HepG2 (cell line): ENCODE measurements around the gene AP4M1. TPM values are rescaled to one million over a fixed set of nuclear protein-coding genes. Genes with fewer than 3 reads are reported as not detected.

Source experiments
- GATAD2A ChIP-seq: IDR thresholded peaks from 2 replicates; pipeline ENCODE4 v1.6.1; 2016
- MAFG ChIP-seq: sonication (generic); formaldehyde crosslinking; IDR thresholded peaks from 2 replicates; pipeline ENCODE4 v1.5.1; 2020; ENCODE audit warnings: mild to moderate bottlenecking, missing genetic modification reagents
- MAX ChIP-seq: IDR thresholded peaks from 2 replicates; pipeline ENCODE4 v1.6.1; 2012; ENCODE audit warnings: inconsistent platforms
- MED1 ChIP-seq: sonication (generic); formaldehyde crosslinking; IDR thresholded peaks from 2 replicates; pipeline ENCODE4 v1.4.0; 2020; ENCODE audit warnings: missing genetic modification reagents
- MTA3 ChIP-seq: sonication (generic); formaldehyde crosslinking; IDR thresholded peaks from 2 replicates; pipeline ENCODE4 v1.4.0; 2020; ENCODE audit warnings: missing genetic modification reagents
- NR2F1 ChIP-seq, 2 experiments: fragments of 450-650 bp in 1 of 2; formaldehyde crosslinking in 1 of 2; IDR thresholded peaks; 2 replicates each; pipeline versions ENCODE4 v1.5.0 to v1.6.1; 2016 to 2020; ENCODE audit warnings: mild to moderate bottlenecking in 1 of 2, missing compliant biosample characterization in 1 of 2, missing genetic modification reagents in 1 of 2, moderate library complexity in 1 of 2
- PAX8 ChIP-seq: sonication (generic); formaldehyde crosslinking; IDR thresholded peaks from 2 replicates; pipeline ENCODE4 v1.8.0; 2022; ENCODE audit warnings: mild to moderate bottlenecking, missing genetic modification reagents, borderline replicate concordance
- RAD21 ChIP-seq: fragments of 450-650 bp; formaldehyde crosslinking; IDR thresholded peaks from 2 replicates; pipeline ENCODE4 v1.5.0; 2020; ENCODE audit warnings: mild to moderate bottlenecking
- RELA ChIP-seq: sonication (generic); formaldehyde crosslinking; IDR thresholded peaks from 2 replicates; pipeline ENCODE4 v1.4.0; 2020; ENCODE audit warnings: missing genetic modification reagents
- RORA ChIP-seq: sonication (generic); formaldehyde crosslinking; IDR thresholded peaks from 2 replicates; pipeline ENCODE4 v1.5.0; 2020; ENCODE audit warnings: mild to moderate bottlenecking, missing genetic modification reagents, moderate library complexity
- SNAI1 ChIP-seq: sonication (generic); formaldehyde crosslinking; IDR thresholded peaks from 2 replicates; pipeline ENCODE4 v1.5.0; 2020; ENCODE audit warnings: mild to moderate bottlenecking, missing genetic modification reagents, borderline replicate concordance
- ZNF143 ChIP-seq: sonication (generic); formaldehyde crosslinking; IDR thresholded peaks from 2 replicates; pipeline ENCODE4 v1.4.0; 2020; ENCODE audit warnings: missing genetic modification reagents
- ZNF589 ChIP-seq: sonication (generic); formaldehyde crosslinking; conservative IDR thresholded peaks from 2 replicates; pipeline ENCODE4 v1.8.0; 2022; ENCODE audit warnings: mild to moderate bottlenecking, moderate library complexity, missing genetic modification reagents
- ZNF790 ChIP-seq: sonication (generic); formaldehyde crosslinking; IDR thresholded peaks from 2 replicates; pipeline ENCODE4 v1.8.0; 2022; ENCODE audit warnings: missing genetic modification reagents, mild to moderate bottlenecking, borderline replicate concordance
- polyA plus RNA-seq, 8 experiments: library from polyadenylated mRNA; depleted of rRNA in 3 of 8; stranded (reverse) in 7 of 8; unstranded in 1 of 8; fragments of >200 nt; fragmentation: Illumina TruSeq in 4 of 8; extraction: Trizol in 4 of 8; gene quantifications; 2 replicates each; pipeline versions ENCODE4 v1.2.1 to v1.2.3, GENCODE V29; 2011 to 2016; ENCODE audit warnings: low read depth in 4 of 8, missing spikeins in 1 of 8, mixed read lengths in 1 of 8; ENCODE audit not compliant: insufficient read depth in 1 of 8
- total RNA-seq, 5 experiments: library from RNA; depleted of rRNA; stranded (reverse); fragments of >200 nt; fragmentation: Illumina TruSeq; extraction: Trizol; gene quantifications; 2 replicates each; pipeline ENCODE4 v1.2.3, GENCODE V29; 2016; ENCODE audit warnings: low read depth in 1 of 5
- TF ChIP-seq, protein P1 (sequence below): sonication (generic); IDR thresholded peaks from 2 replicates; pipeline ENCODE4 v1.6.1; 2016; ENCODE audit warnings: low read depth, borderline replicate concordance
- TF ChIP-seq, protein P2 (sequence below): sonication (generic); formaldehyde crosslinking; IDR thresholded peaks from 2 replicates; pipeline ENCODE4 v1.4.0; 2020; ENCODE audit warnings: mild to moderate bottlenecking, missing genetic modification reagents
- TF ChIP-seq, protein P3 (sequence below): sonication (generic); formaldehyde crosslinking; IDR thresholded peaks from 2 replicates; pipeline ENCODE4 v1.4.0; 2020; ENCODE audit warnings: mild to moderate bottlenecking, missing genetic modification reagents

AP4M1 gene
- total and polyA plus RNA-seq, 2 of the 13 experiments (the other 11 are each of a cell fraction or from before 2014, with no cell fraction given): 6.3 to 9.7 TPM

DNA sequence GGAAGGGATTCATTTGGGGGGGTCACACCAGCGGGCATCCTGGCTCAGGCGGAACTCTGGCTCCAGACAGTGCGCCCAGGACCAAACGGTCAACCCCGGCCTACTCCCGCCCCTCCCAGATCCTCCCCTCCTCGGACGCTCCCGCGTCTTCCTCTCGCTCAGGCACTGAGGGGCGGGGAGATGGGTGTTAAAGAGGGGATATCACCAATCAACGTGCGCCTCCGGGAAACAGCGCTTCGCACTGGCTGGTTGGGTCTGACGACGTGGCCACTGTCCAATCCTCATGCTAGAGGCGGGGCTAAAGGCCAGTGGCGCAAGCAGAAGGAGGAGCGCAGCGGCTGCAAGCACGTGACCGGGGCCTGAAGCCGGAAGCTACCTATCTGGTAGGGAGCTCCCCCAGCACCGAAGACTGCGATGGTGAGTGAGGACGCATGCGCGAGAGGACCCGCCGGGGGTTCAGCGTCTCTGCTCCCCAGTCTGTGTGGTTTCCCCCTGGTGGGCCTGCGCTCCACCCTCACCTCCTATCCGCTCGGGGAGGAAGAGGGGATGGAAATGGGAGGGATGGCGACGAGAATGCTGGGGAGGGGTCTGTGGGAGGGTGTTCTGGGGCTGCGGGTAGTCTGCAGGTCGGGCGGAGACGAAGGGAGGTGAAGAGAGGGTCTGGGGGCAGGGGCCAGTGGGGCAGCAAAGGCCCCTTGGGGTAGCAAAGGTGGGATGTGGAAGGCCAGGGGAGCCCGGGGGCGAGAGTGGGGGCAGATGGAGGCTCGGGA, 47.3 kb downstream of the AP4M1 start, which contains the start of gene LAMTOR4 (continued):
- TF ChIP-seq, protein P1, sequence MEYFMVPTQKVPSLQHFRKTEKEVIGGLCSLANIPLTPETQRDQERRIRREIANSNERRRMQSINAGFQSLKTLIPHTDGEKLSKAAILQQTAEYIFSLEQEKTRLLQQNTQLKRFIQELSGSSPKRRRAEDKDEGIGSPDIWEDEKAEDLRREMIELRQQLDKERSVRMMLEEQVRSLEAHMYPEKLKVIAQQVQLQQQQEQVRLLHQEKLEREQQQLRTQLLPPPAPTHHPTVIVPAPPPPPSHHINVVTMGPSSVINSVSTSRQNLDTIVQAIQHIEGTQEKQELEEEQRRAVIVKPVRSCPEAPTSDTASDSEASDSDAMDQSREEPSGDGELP: no peak
- TF ChIP-seq MED1 (CRISPR knock-in tag): peak; percentile 67; the same call in 1 of the 2 replicates
- TF ChIP-seq SNAI1 (CRISPR knock-in tag): no peak
- TF ChIP-seq MAX: peak; percentile 57; the same call in 1 of the 2 replicates
- no peak for TF ChIP-seq MTA3 (CRISPR knock-in tag)
- 0 out of 2 replicates have a peak, but pooled peaks have one; percentile 38 for TF ChIP-seq GATAD2A
- TF ChIP-seq, protein P2, sequence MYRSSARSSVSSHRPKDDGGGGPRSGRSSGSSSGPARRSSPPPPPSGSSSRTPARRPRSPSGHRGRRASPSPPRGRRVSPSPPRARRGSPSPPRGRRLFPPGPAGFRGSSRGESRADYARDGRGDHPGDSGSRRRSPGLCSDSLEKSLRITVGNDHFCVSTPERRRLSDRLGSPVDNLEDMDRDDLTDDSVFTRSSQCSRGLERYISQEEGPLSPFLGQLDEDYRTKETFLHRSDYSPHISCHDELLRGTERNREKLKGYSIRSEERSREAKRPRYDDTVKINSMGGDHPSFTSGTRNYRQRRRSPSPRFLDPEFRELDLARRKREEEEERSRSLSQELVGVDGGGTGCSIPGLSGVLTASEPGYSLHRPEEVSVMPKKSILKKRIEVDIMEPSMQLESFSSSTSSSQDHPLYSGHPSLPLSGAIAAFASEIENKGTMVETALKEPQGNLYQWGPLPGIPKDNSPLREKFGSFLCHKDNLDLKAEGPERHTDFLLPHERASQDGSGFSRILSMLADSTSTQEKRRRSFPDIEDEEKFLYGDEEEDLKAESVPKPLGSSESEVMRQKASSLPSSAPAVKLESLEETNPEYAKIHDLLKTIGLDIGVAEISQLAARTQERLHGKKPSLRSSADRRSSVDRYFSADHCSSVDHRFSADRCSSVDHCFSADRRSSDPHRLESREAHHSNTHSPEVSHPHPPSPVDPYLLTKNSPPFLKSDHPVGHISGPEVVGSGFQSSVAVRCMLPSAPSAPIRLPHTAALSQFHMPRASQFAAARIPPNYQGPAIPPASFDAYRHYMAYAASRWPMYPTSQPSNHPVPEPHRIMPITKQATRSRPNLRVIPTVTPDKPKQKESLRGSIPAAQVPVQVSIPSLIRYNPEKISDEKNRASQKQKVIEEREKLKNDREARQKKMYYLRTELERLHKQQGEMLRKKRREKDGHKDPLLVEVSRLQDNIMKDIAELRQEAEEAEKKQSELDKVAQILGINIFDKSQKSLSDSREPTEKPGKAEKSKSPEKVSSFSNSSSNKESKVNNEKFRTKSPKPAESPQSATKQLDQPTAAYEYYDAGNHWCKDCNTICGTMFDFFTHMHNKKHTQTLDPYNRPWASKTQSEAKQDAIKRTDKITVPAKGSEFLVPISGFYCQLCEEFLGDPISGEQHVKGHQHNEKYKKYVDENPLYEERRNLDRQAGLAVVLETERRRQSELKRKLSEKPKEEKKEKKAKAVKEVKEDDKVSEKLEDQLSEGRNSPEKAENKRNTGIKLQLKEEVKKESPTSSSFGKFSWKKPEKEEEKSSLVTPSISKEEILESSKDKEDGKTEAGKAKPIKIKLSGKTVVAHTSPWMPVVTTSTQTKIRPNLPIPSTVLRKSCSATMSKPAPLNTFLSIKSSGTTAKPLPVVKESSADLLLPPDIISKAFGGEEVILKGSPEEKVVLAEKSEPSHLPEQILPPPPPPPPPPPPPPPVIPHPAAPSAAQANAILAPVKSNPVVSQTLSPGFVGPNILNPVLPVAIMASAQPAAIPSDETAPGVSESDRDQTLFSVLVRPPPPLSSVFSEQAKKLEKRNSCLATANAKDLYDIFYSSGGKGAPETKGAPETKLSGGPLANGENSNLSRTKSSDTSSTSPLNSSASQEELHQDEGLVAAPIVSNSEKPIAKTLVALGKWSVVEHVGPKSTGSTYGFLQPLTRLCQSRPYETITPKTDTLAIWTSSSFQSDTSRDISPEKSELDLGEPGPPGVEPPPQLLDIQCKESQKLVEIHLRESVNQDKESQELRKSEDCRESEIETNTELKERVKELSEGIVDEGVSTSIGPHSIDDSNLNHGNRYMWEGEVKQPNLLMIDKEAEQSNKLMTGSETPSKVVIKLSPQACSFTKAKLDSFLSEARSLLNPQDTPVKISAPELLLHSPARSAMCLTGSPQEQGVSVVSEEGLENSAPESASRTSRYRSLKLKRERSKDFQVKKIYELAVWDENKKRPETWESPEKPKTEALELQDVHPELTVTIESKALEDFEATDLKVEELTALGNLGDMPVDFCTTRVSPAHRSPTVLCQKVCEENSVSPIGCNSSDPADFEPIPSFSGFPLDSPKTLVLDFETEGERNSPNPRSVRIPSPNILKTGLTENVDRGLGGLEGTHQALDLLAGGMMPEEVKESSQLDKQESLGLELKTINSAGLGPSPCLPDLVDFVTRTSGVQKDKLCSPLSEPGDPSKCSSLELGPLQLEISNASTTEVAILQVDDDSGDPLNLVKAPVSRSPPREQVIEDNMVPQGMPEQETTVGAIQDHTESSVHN (CRISPR knock-in tag): no peak
- no peak for TF ChIP-seq RORA (CRISPR knock-in tag)
- TF ChIP-seq ZNF589 (CRISPR knock-in tag): no peak
- TF ChIP-seq RELA (CRISPR knock-in tag): no peak
- no peak for TF ChIP-seq MAFG (CRISPR knock-in tag)
- TF ChIP-seq, protein P3, sequence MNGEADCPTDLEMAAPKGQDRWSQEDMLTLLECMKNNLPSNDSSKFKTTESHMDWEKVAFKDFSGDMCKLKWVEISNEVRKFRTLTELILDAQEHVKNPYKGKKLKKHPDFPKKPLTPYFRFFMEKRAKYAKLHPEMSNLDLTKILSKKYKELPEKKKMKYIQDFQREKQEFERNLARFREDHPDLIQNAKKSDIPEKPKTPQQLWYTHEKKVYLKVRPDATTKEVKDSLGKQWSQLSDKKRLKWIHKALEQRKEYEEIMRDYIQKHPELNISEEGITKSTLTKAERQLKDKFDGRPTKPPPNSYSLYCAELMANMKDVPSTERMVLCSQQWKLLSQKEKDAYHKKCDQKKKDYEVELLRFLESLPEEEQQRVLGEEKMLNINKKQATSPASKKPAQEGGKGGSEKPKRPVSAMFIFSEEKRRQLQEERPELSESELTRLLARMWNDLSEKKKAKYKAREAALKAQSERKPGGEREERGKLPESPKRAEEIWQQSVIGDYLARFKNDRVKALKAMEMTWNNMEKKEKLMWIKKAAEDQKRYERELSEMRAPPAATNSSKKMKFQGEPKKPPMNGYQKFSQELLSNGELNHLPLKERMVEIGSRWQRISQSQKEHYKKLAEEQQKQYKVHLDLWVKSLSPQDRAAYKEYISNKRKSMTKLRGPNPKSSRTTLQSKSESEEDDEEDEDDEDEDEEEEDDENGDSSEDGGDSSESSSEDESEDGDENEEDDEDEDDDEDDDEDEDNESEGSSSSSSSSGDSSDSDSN (CRISPR knock-in tag): peak; percentile 48
- TF ChIP-seq RAD21: no peak
- TF ChIP-seq PAX8: no peak
- no peak for TF ChIP-seq ZNF790 (CRISPR knock-in tag)
- 0 out of 2 replicates have a peak, but pooled peaks have one; percentile 16 for TF ChIP-seq ZNF143 (CRISPR knock-in tag)
- no peak for TF ChIP-seq NR2F1 (CRISPR knock-in tag; IDR thresholded peaks at IDR 0.05)
